NCI-H146 treated with DMSO at 0.1 percent for 48 hours (cell line): ENCODE results near the gene GYS1.

Experiments used
- DNase-seq: peaks from one replicate; lab custom pipeline; 2025; ENCODE audit not compliant: unreplicated experiment; lab: John Stamatoyannopoulos, UW

GYS1 gene

GRCh38 chr19:48965040-48965805 lies 27.9 kb downstream of the GYS1 start, which contains the start of gene FTL:
Gene FTL, plus strand, starts transcription at chr19:48965309. Its CDS starts 199 bp downstream, at chr19:48965508.
- DNase-seq = peak; percentile 88

DNA sequence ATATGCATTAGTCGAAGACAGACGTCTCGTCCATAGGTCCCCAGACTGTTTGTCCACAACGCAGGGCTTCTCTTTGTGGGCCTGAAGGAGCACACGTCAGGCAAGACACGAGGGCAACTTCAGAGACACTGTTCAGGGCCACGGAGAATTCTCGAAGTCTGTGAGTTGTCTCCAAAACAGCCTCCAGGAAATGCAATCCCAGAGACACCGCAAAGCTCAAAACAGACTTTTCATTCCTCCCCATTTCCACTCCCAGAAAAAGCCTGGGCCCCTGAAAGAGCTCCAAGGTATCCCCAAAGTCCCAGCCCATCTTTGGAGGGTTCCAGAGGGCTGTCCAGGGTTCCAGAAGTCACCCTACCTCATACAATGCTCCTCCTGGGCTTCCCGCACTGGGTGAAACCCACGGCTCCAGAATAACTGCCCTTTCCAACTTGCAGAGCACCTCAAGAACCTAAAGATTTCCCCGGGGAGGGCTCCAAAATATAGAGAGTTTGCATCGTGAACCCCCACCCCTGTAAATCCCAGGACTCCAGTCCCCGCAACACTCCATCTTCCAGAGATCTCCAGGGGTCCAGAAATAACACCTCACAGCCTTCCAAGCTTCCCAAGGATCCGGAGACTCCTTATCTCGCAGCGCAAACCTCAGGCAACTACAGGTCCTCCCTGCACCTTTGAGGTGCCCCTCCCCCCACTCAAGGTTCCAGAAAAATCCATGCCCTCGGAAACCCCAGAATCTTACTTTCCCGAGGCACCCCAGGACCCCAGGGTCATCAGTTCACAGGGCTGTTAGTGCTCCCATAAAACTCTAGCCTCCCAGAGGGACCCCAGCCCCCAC lies 28.7 kb downstream of the GYS1 start:
- no peak for DNase-seq

DNA sequence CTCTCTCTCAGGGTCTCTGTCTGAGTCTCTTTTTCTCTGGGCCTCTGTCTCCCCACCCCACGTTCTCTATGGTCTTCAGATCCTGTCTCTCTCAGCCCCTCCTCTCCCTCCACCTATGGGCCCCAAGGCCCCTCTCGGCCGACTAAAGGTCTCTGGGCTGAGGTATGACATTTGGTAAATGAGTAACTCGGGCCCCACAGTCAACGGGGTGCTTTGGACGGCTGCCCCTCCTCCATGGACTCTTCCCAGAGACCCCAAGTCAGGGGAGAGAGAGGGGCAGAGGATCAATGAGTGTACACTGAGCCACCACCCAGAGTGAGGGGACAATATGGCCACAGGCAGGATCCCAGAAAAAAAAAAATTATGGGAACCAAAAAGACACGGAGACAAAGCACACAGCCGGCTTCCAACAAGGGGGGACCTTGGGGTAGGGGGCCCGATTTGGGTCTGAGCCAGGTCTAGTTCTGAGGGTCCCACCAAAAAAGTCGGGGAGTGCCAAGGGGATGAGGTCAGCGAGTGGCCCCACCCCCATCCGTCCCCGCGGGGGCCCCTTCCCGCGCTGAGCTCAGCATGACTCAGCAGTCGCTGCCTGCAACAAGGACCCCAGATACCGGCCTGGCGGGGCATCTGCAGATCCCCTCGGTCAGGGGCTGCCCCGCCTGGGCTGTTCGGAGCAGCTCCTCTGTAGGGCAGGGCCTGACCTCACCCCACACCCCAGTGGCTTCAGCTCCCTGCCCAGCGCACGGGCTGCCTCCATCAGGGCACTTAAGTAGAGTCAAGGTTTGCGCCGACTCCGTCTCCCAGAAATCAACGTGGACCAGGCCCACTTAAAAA lies 29.5 kb downstream of the GYS1 start:
- no peak for DNase-seq

DNA sequence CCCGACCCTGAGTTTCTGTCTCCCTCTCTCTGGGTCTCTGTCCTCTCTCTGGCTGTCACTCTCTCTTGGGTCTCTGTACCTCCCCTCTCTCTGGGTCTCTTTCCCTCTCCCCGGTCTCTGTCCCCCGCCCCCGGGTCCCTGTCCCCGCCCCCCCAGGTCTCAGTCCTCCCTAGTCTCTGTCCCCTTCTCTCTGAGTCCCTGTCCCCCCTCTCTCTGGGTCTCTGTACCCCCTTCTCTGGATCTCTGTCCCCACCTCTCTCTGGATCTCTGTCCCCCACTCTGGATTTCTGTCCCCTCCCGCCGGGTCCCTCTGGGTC lies 30.3 kb downstream of the GYS1 start:
- DNase-seq = no peak

DNA sequence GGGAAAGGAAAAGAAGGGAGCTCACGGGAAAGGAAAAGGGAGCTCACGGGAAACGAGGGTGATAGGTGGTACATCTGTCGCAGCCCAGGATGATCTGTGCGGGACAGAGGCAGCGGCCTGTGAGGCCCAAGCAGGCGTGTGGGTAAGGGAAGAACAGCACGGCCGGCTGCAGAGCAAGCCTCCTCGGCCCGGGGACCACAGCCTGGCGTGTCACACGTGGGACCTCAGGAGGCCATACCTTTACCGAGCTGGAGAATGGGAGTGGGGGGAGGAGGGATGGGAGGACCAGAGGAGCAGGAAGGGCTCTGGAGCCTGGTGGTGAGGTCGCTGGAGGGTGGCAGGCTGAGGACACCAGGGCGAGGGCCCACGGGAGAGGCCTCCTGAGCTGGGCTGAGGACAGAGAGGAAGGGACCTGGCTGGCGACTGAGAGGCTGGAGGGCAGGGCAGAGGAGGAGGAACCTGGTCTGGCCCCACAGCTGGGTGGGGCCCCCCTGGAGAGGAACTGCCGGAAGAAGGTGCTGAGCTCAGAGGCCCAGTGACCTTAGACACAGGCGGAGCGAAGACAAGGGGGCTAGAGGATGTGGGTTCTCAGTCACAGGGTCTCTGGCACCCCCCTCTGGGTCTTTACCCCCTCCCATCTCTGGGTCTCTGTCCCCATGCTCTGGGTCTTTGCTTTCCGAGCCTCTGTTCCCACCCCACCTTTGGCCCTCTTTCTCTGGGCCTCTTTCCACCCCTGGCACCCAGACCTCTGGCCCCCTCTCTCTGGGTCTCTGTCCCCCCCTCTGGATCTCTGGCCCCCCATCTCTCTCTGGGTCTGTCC lies 30.9 kb downstream of the GYS1 start:
- no peak for DNase-seq

DNA sequence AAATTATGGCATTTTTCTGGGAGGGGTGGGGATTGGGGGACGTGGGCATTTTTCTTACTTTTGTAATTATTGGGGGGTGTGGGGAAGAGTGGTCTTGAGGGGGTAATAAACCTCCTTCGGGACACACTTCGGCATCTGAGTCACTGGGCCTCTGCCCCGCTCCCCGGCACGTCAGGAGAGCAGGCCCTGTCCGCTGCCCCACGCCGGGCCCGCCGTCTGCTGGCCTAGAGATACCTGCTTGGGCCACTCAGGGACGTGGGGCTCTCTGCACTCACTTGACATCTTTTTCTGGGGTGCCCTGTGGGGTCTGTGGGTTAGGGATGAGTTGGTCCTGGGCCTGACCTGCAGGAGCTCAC lies 31.5 kb downstream of the GYS1 start:
- no peak for DNase-seq

DNA sequence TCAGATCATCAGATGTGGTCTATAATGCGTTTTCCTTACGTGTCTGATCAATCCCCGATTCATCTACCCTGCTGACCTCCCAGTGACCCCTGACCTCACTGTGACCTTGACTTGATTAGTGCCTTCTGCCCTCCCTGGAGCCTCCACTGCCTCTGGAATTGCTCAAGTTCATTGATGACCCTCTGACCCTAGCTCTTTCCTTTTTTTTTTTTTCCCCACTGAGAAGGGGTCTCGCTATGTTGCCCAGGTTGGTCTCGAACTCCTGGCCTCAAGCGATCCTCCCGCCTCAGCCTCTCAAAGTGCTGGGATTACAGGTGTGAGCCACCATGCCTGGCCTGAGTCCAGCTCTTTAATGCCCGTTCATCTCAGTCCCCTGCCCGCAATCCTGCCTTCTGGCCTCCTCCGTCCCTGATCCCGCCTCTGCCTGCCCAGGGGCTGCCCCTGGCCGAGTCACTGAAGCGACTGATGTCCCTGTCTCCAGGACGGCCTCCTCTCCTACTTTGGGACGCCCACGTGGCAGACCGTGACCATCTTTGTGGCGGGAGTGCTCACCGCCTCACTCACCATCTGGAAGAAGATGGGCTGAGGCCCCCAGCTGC lies 32.0 kb downstream of the GYS1 start:
- DNase-seq = no peak

DNA sequence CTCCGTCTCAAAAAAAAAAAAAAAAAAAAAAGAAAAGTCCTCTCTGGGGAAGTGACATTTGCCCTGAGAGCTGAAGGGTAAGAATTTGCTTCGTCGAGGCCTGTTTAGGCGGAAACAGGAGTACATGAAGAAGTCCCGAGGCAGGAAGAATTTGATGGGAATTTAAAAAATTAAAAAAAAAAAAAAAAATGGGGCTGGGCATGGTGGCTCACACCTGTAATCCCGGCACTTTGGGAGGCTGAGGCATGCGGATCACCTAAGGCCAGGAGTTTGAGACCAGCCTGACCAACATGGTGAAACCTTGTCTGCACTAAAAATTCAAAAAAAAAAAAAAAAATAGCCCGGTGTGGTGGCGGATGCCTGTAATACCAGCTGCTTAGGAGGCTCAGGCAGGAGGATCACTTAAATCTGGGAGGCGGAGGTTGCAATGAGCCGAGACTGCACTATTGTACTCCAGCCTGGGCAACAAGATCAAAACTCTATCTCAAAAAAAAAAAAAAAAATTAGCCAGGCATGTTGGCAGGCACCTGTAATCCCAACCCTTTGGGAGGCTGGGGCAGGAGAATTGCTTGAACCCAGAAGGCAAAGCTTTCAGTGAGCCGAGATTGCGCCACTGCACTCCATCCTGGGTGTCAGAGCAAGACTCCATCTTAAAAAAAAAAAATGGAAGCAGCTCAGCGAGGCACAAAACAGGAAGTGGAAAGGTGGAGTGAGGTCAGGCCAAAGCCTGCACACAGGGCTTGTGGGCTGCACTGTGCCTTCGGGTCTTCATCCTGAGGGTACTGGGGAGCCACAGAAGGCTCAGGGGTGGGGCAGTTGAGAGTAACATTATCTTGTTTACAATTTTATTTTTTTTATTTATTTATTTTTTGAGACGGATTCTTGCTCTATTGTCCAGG lies 33.5 kb downstream of the GYS1 start:
- no peak for DNase-seq

GRCh38 chr19:48958006-48958405 lies 35.1 kb downstream of the GYS1 start:
- no peak for DNase-seq

DNA sequence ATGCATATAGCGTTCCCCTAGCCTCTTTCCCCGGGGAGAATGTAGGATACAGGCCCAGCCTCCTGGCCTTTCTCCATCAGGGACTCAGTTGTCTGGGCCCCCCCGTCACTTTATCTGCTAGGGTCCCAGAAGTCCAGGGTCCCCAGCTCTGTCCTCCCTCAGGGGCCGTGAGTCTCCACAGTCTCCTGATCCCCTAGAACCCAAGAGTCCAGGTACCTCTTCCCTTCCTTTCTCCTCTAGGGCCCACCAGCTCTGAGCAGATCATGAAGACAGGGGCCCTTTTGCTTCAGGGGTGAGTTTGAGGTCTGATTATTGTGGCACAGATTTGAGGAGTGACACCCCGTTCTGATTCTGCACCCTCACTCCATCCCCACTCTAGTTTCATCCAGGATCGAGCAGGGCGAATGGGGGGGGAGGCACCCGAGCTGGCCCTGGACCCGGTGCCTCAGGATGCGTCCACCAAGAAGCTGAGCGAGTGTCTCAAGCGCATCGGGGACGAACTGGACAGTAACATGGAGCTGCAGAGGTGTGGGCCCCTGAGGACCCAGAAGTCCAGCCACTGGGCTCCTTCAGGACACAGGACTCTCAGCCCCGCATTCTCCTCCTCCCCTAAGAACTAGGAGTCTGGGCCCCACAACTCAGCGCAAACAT lies 37.7 kb downstream of the GYS1 start:
- DNase-seq = no peak

DNA sequence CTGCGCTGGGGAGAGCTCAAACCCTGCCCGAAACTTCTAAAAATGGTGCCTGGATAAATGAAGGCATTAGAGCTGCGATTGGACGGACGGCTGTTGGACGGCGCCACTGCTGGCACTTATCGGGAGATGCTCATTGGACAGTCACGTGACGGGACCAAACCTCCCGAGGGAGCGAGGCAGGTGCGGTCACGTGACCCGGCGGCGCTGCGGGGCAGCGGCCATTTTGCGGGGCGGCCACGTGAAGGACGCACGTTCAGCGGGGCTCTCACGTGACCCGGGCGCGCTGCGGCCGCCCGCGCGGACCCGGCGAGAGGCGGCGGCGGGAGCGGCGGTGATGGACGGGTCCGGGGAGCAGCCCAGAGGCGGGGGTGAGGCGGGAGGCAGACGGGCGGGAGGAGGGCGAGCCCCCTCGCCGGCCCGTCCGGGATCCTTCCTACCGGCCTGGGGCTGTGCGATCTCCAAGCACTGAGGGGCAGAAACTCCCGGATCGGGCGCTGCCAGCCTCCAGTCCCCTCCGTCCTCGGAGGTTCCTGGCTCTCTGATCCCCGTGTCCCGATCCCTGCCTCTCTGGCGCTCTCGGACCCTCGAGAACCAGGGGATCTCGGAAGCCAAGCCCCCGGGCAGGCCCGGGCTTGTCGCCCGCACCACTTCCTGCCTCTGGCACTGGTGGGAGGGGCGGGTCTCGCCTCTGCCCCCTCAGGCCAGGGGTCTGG lies 38.4 kb downstream of the GYS1 start, which contains the start of gene BAX:
BAX (plus strand) TSS at position 281 of the 713 bp plus-strand sequence; CDS start at position 335, 54 bp downstream.
- peak; percentile 93 for DNase-seq

DNA sequence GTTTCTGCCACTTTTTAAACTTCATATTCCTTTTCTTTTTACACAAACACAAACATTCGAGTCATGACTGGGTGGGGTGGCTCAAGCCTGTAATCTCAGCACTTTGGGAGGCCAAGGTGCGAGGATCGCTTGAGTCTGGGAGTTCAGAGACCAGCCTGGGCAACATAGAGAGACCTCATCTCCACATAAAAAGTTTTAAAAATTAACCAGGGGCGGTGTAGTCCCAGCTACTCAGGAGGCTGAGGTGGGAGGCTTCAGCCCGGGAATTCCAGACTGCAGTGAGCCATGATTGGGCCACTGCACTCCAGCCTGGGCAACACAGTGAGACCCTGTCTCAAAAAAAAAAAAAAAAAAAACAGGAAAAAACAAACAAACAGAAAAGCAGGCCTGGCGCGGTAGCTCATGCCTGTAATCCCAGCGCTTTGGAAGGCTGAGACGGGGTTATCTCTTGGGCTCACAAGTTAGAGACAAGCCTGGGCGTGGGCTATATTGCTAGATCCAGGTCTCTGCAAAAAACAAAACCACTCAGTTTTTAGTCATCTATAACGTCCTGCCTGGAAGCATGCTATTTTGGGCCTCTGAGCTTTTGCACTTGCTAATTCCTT lies 39.0 kb downstream of the GYS1 start:
- DNase-seq = no peak

- no peak for DNase-seq
These were observed 40.0 kb downstream of the GYS1 start for GRCh38 chr19:48953141-48953540.

- DNase-seq = no peak
These were observed 42.1 kb downstream of the GYS1 start for GRCh38 chr19:48950830-48951519.

DNA sequence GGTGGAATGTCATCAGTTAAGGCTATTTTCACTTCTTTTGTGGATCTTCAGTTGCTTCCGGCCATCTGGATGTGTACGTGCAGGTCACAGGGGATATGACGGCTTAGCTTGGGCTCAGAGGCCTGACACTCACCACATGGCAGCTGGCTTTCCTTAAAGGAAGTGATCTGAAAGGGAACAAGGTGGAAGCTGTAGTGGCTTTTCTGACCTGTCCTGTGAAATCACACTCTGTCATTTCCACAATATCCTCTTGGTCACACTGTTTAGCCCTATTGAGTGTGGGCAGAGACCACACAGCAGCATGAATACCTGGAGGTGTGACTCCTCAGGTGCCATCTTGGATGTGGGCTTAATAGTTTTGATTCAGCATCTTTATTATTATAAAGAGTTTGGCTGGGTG lies 43.0 kb downstream of the GYS1 start:
- DNase-seq = no peak

DNA sequence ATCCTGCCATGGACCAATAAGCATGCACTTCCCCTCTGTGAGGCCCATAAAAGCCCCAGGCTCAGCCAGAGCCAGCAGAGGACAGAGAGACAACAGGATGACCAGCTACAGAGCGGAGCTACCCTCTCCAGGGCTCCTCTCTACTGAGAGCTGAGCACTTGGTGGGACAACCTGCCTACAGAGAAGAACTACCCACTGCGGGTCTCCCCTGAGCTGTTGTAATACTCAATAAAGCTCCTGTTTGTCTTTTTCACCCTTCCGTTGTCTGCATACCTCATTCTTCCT lies 45.9 kb downstream of the GYS1 start:
- no peak for DNase-seq
